HG02571 (cell line): ENCODE data around the gene CHST11.
"Not testable (repeated sequence)": the region's sequence is repeated elsewhere in the genome, so short reads cannot be mapped to it uniquely, and the experiment has no call there.

Experiments
- ATAC-seq: cut with Tn5 transposase; IDR thresholded peaks from one replicate; pipeline ENCODE4 v1.9.1; 2021; ENCODE audit warnings: mild to moderate bottlenecking, moderate library complexity; ENCODE audit not compliant: unreplicated experiment

The CHST11 gene

GRCh38 chr12:104733717-104734175 is 277.0 kb downstream of the CHST11 start:
- no peak for ATAC-seq

DNA sequence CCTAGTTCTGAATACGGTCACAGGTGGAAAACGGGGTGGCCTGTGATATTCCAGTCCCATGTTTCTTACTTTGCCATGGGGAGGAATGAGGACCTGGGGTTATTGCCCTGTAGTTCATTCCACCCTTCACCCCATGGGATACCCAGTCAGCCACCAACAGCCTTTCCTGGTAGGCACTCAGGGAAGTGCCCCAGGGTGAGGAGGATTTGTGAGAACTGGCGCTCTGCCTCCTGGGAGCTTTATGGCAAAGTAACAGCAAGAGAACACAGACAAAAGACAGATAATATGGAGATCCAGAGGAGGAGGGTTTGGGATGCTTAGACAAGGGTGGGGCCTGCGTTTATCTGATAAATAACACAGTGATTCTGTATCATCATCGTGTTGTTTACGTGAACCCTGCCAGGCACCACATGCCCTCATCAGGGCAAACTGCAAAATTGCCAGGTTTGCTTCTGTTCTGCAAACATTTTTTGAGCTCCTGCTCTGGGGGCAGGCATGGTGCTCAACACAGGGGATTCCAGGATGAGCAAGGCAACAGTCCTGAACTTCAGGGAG is 277.9 kb downstream of the CHST11 start:
- no peak for ATAC-seq

- no peak for ATAC-seq
Measured at GRCh38 chr12:104735801-104736200, 279.1 kb downstream of the CHST11 start.

GRCh38 chr12:104736307-104736706 is 279.6 kb downstream of the CHST11 start:
- ATAC-seq: no peak

DNA sequence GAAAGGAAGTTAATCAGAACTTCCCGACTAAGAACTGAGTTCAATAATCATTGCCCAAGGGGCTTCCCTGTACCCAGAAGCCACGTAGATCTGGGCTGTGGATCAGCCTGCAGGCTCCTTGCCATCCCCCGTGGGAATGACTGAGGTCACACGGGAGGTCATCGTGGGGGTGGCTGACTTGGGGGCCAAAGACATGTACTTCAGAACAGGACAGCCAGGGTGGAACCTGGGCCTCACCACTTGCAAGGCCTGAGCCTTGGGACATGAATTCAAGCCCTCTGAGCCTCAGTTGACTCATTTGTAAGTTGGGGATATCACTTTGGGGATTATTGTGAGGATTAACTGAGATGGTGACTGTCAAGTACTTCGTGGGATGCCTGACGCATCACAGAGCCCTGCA is 280.4 kb downstream of the CHST11 start:
- no peak for ATAC-seq

DNA sequence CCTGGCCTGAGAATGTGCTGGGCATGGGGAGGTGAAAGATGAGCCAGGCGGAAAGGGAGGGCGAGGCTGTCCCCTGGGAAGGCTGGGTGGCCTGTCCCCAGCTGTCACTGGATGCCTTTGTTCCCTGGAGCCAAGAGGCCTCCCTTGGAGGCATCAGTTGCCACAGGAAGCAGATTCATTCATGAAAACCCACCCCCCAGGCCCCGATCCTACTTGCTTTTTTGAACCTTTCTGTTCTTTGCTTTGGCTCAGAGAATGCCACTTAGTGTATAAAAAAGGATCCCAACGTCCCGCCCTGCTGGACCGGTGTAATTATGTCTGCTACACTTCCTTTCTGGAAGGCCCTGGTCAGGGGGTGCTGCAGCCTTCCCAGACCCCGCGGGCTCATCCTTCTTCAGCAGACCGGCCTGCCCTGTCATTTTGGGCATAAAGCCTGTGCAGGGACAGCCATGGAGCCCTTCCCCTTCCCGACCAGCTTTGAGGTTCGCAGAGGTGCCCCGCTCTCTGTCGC is 281.1 kb downstream of the CHST11 start:
- ATAC-seq: no peak

DNA sequence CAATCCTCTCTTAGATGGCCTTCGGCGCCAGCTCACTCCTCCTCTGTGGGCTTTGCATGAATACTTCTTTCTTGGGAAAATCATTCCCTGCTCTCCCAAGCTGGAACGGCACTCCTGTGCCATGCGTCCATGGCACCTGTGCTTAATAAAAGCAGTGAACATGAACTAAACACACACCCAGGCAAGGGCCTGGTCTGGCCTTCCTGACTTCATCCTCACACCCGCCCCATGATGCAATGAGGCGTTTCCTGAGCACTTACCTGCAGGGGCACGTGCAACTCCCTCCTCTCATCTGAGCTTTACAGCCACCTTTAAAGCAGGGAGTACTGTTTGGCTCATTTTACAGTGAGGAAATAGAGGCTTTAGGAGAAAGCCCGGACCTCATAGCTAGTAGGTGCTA is 281.6 kb downstream of the CHST11 start:
- no peak for ATAC-seq

DNA sequence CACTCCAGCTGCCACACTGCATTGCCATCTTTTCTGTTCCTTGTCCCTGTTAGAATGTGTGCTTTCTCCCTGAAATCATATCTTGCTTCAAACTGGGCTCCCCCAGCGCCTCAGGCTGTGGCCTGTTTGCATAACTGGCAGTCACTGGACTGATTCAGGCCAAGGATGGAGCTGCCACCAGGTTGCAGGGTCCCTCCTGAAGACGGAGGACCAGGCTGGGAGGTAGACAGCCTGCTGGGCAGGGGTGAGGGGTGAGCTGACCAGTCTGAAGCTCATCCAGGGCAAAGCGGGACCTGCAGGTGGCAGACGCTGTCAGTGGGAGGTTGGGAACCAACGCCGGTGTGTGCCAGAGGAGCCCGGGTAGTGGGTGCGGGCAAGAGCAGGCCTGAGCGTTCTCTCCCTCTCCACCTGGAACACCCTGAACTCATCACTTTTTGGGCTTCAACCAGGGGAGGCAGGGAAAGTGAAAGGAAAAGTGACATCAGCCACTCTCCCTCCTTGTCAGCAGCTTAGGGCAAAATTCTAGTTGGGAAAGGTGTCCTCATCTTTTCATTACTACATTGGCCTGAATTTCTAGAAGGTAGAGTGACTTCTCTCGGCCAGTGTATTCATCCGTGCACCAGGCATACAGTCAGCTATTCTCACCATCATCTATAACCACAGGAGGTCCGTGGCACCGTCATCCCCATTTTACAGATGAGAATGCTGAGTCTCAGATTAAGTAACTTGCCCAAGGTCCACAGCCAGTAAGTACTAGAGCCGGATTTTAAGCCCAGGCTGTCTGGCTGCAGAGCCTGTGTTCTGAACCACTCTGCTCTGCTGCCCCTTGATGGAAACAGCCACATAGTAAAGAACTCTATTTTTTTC is 282.3 kb downstream of the CHST11 start:
- no peak for ATAC-seq

DNA sequence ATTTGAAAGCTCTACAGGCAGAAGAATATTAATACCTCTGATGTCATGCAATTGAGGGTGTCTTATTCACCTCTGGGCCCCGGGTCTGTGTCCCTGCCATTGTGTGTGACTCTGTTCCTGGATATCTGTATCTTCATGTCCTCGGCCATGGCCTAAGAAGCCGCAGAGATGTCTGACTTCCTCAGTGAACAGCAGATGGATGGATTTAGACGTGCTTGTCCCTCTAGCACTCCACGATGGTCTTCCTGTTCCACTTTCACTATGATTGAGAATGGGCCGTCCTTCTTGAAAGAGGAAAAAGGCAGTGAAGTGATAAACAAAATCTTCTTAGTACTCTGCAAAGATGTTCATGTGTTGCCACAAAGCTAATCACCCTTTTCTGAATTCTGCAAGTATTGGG is 283.9 kb downstream of the CHST11 start:
- no peak for ATAC-seq

- ATAC-seq: no peak
Measured at GRCh38 chr12:104741077-104741476, 284.3 kb downstream of the CHST11 start.

DNA sequence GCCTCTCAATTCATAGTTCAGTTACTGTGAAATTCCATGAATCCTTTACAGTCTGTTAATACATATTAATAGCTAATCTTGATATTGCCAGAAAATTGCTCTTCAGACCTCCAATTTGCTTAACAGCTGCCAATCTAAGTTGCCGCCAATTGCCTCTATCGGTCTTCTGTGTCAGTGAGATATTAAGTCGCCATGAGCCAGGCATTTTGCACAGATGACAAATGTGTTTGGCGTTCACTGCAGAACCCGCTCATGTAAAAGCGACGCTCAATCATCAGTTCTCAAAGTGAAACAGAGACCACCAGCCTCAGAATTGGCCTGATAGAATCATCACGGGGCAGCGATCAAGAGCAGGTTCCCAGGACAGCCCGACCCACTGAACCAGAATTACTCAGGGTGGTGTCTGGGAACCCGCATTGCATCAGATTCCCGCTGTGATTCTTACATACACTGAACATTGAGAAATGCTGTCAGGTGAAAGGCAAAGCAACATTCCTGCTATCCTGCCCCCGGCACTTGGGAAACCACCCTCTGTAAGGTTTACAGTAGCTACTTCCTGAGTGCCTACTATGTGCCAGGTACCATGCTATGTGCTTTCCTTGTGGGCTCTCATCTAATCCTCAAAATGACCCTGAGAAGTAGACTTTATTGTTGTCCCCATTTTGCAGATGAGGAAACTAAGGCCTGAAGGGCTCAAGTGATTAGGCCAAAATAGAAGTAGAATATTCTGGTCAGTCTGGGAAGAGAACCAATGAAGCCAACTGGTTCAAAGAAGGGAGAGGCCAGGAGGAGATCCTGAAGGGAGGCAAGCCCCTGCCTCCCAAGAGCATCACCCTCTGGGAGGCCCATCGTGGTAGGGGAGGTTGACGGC is 285.0 kb downstream of the CHST11 start:
- no peak for ATAC-seq

DNA sequence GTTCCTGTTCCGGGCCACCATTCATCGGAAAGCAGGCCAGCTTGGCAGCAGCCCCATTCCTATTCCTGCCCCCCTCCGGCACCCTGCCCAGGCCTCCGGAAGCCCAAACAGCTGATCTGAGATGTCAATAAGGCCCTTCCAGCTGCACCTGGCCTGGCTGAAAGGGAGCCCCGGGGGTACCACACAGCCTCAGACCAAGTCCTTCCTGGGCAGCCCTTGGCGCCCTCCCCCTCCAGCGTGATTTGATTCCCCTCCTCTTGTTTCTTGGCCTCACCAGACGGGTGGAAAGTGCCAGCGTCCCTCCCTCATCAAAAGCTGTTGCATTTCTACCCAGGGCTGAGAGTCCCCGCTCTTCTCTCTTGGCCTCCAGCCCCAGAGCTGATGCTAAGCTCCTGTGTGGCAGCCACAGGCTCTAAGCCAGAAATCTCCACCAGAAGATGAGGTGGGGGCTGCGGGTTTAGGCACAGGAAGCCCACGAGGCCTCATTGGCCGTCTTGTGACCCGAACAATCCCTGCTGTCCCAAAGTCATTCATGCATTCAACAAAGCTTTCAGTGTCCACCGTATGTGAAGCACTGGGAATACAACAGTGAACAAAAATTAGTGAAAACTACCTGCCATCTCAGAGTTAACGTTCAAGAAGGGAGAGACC is 285.9 kb downstream of the CHST11 start:
- ATAC-seq: no peak

- no peak for ATAC-seq
Measured at GRCh38 chr12:104743202-104743580, 286.4 kb downstream of the CHST11 start.

DNA sequence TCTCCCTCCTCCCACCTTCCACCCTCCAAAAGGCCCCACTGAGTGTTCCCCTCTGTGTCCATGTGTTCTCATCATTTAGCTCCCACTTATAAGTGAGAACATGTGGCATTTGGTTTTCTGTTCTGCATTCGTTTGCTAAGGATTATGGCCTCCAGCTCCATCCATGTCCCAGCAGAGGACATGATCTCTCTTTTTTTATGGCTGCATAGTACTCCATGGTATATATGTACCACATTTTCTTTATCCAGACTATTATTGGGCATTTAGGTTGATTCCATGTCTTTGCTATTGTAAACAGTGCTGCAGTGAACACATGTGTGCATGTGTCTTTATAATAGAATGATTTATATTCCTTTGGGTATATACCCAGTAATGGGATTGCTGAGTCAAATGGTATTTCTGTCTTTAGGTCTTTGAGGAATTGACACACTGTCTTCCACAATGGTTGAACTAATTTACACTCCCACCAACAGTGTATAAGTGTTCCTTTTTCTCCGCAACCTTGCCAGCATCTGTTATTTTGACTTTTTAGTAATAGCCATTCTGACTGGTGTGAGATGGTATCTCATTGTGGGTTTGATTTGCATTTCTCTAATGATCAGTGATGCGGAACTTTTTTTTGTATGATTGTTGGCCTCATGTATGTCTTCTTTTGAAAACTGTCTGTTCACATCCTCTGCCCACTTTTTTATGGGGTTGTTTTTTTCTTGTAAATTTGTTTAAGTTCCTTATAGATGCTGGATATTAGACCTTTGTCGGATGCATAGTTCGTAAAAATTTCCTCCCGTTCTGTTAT is 287.2 kb downstream of the CHST11 start:
- not testable (repeated sequence) for ATAC-seq

GRCh38 chr12:104746467-104747088 is 289.8 kb downstream of the CHST11 start:
- no peak for ATAC-seq

DNA sequence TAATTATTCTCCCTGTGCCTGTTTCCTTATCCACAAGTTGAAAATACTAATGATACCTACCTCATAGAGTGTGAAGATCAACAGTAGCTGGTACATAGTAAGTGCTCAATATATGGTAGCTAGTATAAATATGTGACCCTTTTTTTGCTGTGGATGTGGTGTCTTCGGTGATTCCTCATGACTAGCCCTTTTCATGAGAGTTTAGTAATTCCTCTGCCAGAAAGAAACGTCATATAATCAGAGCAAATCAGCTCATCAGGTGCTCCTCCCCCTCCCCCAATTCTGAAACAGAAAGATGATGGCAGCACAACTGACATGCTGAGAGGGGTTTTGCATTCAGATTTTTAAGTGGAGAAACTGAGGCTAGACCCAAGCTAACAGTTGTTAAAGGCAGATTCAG is 290.6 kb downstream of the CHST11 start:
- ATAC-seq: no peak

- ATAC-seq: no peak
Measured at GRCh38 chr12:104747955-104748354, 291.2 kb downstream of the CHST11 start.

- no peak for ATAC-seq
Measured at GRCh38 chr12:104748356-104748755, 291.6 kb downstream of the CHST11 start.

DNA sequence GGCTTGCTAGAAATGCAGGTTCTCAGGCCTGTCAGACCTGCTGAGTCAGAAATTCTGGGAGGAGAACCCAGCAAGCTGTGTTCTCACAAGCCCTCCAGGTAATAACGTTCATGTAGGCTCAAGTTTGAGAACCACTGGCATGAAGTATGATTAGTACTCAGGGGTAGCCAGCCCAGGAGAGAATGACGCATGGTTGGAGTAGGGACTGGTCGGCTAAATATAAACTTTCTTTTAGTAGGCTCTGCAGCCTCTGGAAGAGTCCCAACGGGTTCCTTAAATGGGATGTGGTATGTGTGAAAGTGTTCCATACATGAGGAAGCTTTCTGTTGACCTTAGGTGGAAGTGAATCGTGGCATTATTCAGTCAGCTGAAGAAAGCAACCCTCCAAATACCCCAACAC is 292.0 kb downstream of the CHST11 start:
- no peak for ATAC-seq

DNA sequence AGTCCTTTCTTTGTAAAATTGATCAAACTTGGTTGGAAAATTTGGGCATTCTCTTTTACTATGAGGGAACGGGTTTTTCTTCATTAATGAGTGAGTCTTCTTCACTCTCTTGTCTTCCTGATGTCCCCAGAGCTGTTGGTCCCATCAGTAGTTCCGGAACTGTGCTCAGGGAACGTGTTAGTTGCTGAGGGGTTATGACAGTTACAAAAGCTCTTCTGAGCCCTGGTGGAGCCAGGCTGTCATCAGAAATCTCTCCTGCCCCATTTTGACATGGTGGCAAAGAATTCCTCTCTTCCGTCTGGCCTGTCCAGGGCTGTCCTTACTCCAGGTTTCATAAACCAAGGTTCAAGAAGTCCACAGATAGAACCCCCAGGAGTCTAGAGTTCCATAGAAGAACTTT is 292.8 kb downstream of the CHST11 start:
- no peak for ATAC-seq
